Hepatocyte (in vitro differentiated cells): ENCODE results near the gene VCPKMT.

ENCODE experiments used
- EZH2 ChIP-seq: fragments of 200-600 bp; sonication (generic); IDR thresholded peaks from 2 replicates; pipeline ENCODE4 v1.6.1; 2016; ENCODE audit warnings: antibody characterized with exemption, mild to moderate bottlenecking, borderline replicate concordance
- TF ChIP-seq, protein P1 (sequence below): fragments of 200-600 bp; sonication (generic); IDR thresholded peaks from 2 replicates; pipeline ENCODE4 v1.5.1; 2016; ENCODE audit warnings: antibody characterized with exemption, mild to moderate bottlenecking; ENCODE audit not compliant: poor library complexity

DNA sequence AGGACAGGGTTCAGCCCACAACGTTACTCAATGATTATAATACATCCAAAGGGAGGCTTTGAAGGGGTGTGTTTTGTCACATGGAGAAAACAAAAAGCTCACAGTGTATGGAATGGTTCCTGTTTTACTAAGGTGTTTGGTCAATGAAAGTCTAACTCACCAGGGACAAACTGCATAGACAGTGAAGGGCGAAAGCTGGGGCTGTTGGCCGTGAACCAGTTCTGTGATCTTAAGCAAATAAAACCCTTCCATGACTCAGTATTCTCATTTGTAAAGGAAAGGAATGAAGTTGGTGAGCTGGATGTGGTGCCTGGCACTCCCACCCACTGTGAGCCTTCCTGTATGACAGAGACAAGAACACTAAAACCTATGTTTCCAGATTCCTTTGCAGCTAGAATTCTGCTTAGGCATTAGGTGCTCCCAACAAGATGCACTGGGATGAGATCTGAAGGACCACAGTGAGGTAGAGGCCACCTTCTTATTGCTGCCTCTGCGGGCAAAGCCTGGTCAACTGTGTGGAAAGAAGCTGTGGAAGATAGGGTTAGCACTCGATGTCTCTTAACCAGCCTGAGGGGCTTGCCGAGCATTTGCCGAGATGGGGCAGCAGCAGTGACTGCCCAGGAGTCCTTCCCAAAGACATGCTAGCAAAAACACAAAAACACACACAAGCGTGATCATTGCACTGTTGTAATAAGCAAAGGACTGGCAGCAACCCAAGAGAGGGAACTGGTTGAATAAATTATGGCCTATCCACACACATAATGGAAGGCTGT, 48.5 kb downstream of the VCPKMT start:
- TF ChIP-seq, protein P1, sequence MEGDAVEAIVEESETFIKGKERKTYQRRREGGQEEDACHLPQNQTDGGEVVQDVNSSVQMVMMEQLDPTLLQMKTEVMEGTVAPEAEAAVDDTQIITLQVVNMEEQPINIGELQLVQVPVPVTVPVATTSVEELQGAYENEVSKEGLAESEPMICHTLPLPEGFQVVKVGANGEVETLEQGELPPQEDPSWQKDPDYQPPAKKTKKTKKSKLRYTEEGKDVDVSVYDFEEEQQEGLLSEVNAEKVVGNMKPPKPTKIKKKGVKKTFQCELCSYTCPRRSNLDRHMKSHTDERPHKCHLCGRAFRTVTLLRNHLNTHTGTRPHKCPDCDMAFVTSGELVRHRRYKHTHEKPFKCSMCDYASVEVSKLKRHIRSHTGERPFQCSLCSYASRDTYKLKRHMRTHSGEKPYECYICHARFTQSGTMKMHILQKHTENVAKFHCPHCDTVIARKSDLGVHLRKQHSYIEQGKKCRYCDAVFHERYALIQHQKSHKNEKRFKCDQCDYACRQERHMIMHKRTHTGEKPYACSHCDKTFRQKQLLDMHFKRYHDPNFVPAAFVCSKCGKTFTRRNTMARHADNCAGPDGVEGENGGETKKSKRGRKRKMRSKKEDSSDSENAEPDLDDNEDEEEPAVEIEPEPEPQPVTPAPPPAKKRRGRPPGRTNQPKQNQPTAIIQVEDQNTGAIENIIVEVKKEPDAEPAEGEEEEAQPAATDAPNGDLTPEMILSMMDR: no peak
- TF ChIP-seq EZH2: no peak
